ENCODE measurements around the gene ABRAXAS1. TPM values are rescaled to one million over a fixed set of nuclear protein-coding genes. Genes with fewer than 3 reads are reported as not detected.

The ABRAXAS1 gene
- total RNA-seq, 1 experiment from 2014 or later, result 2.4 TPM

DNA sequence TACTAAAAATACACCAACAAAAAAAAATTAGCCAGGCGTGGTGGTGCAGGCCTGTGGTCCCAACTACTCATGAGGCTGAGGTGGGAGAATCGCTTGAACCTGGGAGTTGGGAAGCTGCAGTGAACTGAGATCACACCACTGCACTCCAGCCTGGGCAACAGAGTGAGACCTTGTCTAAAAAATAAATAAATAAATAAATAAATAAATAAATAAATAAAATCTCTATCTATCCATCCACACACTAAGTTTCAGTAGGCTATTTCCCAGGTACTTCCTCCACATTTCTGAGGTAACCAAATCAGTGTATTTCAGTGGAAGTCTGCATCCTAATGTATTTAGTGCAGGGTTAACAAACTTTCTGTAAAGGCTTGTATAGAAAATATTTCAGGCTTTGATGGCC, 10.9 kb downstream of the ABRAXAS1 start:
- no peaks in the 10 kb centered on the region for H3K9me3 ChIP-seq
- H3K36me3 ChIP-seq, result no peaks in the 10 kb centered on the region
- no peak overlapping the region for H3K4me3 ChIP-seq
- no peaks in the 10 kb centered on the region for H3K27me3 ChIP-seq
- DNase-seq, result no peak

DNA sequence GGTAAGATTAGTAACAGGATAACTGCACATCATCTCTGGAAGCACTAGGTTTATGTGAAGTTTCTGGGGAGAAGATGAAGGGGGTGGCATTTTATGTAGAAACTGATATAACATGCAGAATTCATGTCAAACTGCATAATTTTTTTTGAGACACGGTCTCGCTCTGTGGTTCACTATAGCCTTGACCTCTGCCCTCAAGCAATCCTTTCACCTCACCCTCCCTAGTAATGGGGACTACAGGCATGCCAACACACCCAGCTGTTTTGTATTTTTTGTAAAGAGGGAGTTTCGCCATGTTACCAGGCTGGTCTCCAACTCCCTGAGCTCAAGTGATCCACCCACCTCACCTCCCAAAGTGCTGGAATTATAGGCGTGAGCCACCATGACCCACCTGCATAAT, 11.5 kb downstream of the ABRAXAS1 start:
- H3K9me3 ChIP-seq, result no peaks in the 10 kb centered on the region
- no peak for DNase-seq
- H3K36me3 ChIP-seq, result no peaks in the 10 kb centered on the region
- no peak overlapping the region for H3K4me3 ChIP-seq
- no peaks in the 10 kb centered on the region for H3K27me3 ChIP-seq

DNA sequence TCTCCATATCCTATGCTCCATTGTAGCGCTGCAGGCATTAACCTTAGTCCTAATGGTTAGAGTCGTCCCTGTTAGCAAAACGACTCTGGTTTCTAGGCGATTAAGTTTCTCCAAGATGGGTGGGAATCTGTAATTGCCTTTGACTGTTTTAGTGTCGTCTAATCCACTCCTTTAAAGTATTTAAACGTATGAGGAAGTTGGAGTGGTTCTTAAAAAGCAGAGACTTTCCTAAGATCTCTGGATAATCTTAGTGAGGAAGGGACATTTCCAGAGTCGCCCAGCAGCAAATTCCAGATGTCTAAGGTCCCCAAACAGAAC, 28.8 kb downstream of the ABRAXAS1 start:
- Histone ChIP-seq H3K27me3 (no peaks in the 10 kb centered on the region), H3K36me3 (peaks cover 15% of the 10 kb centered on the region), H3K9me3 (no peaks in the 10 kb centered on the region), H3K4me3 (peak overlapping the region; percentile 91)
- no peak for DNase-seq

- Histone ChIP-seq H3K36me3 (peaks cover 9% of the 10 kb centered on the region), H3K27me3 (no peaks in the 10 kb centered on the region), H3K4me3 (peak within 1 kb of the TSS; percentile 91), H3K9me3 (no peaks in the 10 kb centered on the region)
- DNase-seq, result peak; percentile 93
Observed at GRCh38 chr4:83455281-83456183, 29.4 kb downstream of the ABRAXAS1 start, which contains the start of the genes HELQ and MRPS18C. Gene HELQ, minus strand, starts transcription at chr4:83455823. Its CDS starts 130 bp downstream, at chr4:83455693. Gene MRPS18C, plus strand, starts transcription at chr4:83456058. Its CDS starts 20 bp downstream, at chr4:83456078.

DNA sequence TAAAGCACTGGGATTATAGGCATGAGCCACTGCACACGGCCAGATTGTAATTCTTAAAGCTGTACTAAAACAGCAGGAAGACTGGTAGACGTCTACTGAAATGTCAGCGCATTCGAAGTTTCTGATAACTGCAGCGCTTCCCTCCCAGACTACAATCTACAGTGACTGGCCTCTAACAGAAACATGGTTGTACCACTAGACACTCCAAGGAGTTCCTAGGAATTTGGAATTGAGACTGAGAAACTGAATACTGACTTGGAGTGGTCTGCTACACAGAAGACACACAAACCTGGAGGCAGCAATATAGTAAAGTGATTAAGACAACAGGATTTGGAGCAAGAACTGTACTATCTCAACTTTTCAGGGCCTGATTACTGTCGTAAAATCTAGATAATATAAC, 30.2 kb downstream of the ABRAXAS1 start:
- H3K36me3 ChIP-seq, result peaks cover 4% of the 10 kb centered on the region
- H3K9me3 ChIP-seq, result no peaks in the 10 kb centered on the region
- peak overlapping the region; percentile 91 for H3K4me3 ChIP-seq
- H3K27me3 ChIP-seq, result no peaks in the 10 kb centered on the region
- no peak for DNase-seq

- no peaks in the 10 kb centered on the region for H3K9me3 ChIP-seq
- no peak overlapping the region for H3K4me3 ChIP-seq
- H3K36me3 ChIP-seq, result 0 out of 2 replicates have a peak, but pooled peaks cover 2% of the 10 kb centered on the region
- no peak for DNase-seq
- H3K27me3 ChIP-seq, result no peaks in the 10 kb centered on the region
Observed at GRCh38 chr4:83449009-83449408, 35.9 kb downstream of the ABRAXAS1 start.

DNA sequence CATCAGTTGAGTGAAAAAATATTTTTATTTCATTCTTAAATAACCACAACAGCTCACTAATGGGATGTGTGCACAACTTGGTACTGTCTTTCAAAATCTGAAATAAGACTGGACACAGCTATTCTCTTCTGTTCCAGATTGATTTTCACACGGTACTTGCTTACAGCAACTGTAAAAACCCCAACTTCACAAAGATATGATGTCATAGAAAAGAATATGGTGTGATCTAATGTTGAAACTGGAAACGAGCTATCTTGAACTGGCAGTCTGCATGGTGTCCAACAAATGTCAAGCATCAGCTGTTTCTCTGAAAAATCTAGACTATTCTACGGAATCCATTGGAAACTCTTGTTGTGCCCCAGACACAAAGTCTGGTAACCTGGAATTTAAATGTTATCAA, 44.0 kb downstream of the ABRAXAS1 start:
- H3K36me3 ChIP-seq, result no peaks in the 10 kb centered on the region; the same call in 1 of the 2 replicates
- no peak overlapping the region for H3K4me3 ChIP-seq
- no peaks in the 10 kb centered on the region for H3K9me3 ChIP-seq
- H3K27me3 ChIP-seq, result no peaks in the 10 kb centered on the region
- no peak for DNase-seq

GRCh38 chr4:83440148-83440814, 44.6 kb downstream of the ABRAXAS1 start:
- H3K36me3 ChIP-seq, result no peaks in the 10 kb centered on the region; the same call in 1 of the 2 replicates
- DNase-seq, result no peak

DNA sequence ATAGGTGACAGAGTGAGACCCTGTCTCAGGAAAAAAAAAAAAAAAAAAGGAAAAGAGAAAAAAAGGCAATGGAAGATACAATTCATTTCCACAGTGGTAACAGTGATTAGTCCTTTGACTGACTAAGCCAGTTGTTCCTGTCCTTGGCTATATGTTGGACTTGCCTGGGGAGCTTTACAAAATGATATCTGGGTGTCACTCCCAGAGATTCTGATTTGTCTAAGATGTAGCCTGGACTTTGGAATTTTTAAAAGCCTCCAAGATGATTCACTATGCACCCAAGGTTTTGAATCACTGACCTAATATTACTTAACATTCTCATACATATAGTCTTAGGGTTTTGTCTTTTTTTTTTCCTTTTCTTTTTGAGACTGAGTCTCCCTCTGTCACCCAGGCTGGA, 46.2 kb downstream of the ABRAXAS1 start:
- Histone ChIP-seq H3K36me3 (no peaks in the 10 kb centered on the region; the same call in 1 of the 2 replicates), H3K4me3 (no peak overlapping the region), H3K27me3 (no peaks in the 10 kb centered on the region), H3K9me3 (no peaks in the 10 kb centered on the region)
- no peak for DNase-seq

More at GRCh38 chr4:83440148-83440814, 44.6 kb downstream of the ABRAXAS1 start:
- H3K4me3 ChIP-seq, result no peak overlapping the region
- H3K27me3 ChIP-seq, result no peaks in the 10 kb centered on the region
- H3K9me3 ChIP-seq, result no peaks in the 10 kb centered on the region

- Histone ChIP-seq H3K36me3 (no peaks in the 10 kb centered on the region; the same call in 1 of the 2 replicates), H3K27me3 (no peaks in the 10 kb centered on the region), H3K4me3 (no peak overlapping the region), H3K9me3 (no peaks in the 10 kb centered on the region)
- no peak for DNase-seq
Observed at GRCh38 chr4:83436680-83437079, 48.2 kb downstream of the ABRAXAS1 start.

- Histone ChIP-seq H3K27me3 (no peaks in the 10 kb centered on the region), H3K36me3 (no peaks in the 10 kb centered on the region; the same call in 1 of the 2 replicates), H3K4me3 (no peak overlapping the region), H3K9me3 (no peaks in the 10 kb centered on the region)
- DNase-seq, result no peak
Observed at GRCh38 chr4:83431200-83431599, 53.7 kb downstream of the ABRAXAS1 start.

DNA sequence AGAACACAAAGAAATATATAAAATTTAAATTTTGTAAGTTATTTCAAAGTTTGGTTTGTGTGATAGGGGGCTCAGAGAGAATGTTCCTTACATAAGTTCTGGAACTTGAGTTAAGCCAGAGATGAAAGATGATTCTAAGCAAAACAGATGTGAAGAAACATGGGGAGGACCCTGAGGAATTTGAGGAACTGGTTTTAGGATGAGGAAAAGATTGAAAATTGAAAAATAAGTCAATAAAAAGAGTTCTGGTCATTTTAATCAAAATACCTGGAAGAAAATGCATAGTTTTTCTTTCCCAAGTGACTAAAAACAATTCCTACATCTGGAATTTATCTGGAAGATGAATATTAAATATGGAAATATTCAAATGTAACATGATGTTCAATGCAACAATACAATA, 66.7 kb downstream of the ABRAXAS1 start:
- DNase-seq, result no peak
- H3K9me3 ChIP-seq, result no peaks in the 10 kb centered on the region
- no peaks in the 10 kb centered on the region for H3K27me3 ChIP-seq
- peaks cover 5% of the 10 kb centered on the region for H3K36me3 ChIP-seq
- no peak overlapping the region for H3K4me3 ChIP-seq

DNA sequence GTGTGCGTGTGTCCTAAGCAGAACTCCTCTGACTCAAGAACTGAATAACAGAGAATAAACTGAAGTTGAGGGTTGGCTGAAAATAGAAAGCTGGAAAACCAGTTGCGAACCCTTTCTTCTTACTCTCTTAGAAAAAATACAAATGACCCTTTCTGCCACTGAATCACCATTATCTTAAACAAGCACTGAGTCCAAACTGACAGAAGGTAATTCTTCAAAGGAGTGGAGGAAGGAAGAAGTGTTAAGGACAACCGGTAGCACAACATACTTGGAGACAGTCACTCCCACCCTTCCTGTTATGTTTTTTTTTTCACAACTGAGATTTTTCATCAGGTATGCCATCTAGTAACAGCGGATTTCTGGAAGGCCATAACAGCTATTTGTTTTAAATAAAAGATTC, 67.3 kb downstream of the ABRAXAS1 start:
- no peaks in the 10 kb centered on the region for H3K9me3 ChIP-seq
- peaks cover 5% of the 10 kb centered on the region for H3K36me3 ChIP-seq
- no peaks in the 10 kb centered on the region for H3K27me3 ChIP-seq
- H3K4me3 ChIP-seq, result no peak overlapping the region
- DNase-seq, result no peak

DNA sequence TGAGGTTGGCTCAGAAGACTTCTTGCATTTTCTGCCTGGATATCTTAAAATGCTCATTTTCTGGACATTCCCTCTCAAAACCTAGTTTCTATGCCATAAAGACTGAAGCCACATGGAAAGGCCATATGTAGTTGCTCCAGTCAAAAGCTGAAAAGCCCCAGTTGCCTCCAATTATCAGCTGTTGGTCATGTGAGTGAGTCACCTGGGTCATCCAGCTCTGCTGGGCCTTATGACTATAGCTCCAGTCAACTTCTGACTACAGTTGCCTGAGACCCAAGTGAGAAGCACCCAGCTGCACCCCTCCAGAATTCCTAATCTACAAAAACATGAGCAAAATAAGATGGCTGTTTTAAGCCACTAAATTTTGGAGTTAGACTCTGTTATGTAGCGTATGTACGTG, 71.2 kb downstream of the ABRAXAS1 start:
- H3K36me3 ChIP-seq, result peaks cover 3% of the 10 kb centered on the region
- no peak overlapping the region for H3K4me3 ChIP-seq
- DNase-seq, result no peak
- no peaks in the 10 kb centered on the region for H3K27me3 ChIP-seq
- H3K9me3 ChIP-seq, result no peaks in the 10 kb centered on the region

Measured in MG63 (cell line).